Tibial artery (tissue), 4 donors: ENCODE measurements around the gene NOS3.

ENCODE experiments used
- DNase-seq, 2 donors: peaks; one replicate each; pipeline ENCODE4 v3.0.0-alpha.2; 2019
- H3K27ac ChIP-seq, 2 donors: fragments of 200-600 bp; sonication (generic) in 1 of 2; 1 replicate in 1 of 2; 2 replicates in 1 of 2; pipeline ENCODE4 v1.5.1; 2018 to 2019; ENCODE audit warnings: mild to moderate bottlenecking in 1 of 2
- H3K27me3 ChIP-seq, 2 donors: fragments of 200-600 bp; sonication (generic) in 1 of 2; one replicate each; pipeline versions ENCODE4 v1.5.1 to v1.6.0; 2016 to 2019
- H3K36me3 ChIP-seq, 3 donors: fragments of 200-600 bp; sonication (generic) in 2 of 3; one replicate each; pipeline ENCODE4 v1.5.1; 2016 to 2019; ENCODE audit warnings: mild to moderate bottlenecking in 2 of 3
- H3K4me1 ChIP-seq, 4 donors: fragments of 200-600 bp; sonication (generic) in 2 of 4; 1 replicate in 3 of 4; 2 replicates in 1 of 4; pipeline ENCODE4 v1.5.1; 2016 to 2019
- H3K4me3 ChIP-seq, 2 donors: fragments of 200-600 bp; sonication (generic) in 1 of 2; 1 replicate in 1 of 2; 2 replicates in 1 of 2; pipeline ENCODE4 v1.5.1; 2018 to 2019; ENCODE audit warnings: mild to moderate bottlenecking in 2 of 2
- H3K9me3 ChIP-seq, 3 donors: fragments of 200-600 bp; sonication (generic) in 1 of 3; one replicate each; pipeline ENCODE4 v1.5.1; 2016 to 2019
- CTCF ChIP-seq, 2 experiments: fragments of 200-600 bp in 1 of 2; fragments of 450-650 bp in 1 of 2; IDR thresholded peaks; one replicate each; pipeline ENCODE4 v1.5.1; 2017 to 2019; ENCODE audit warnings: antibody characterized with exemption in 2 of 2, mild to moderate bottlenecking in 1 of 2, moderate library complexity in 1 of 2
- intact Hi-C: fragments of 100-400 bp; cut with DNase I; formaldehyde crosslinking; loops from one replicate; pipeline ENCODE4 v1.15.0; 2023; ENCODE audit warnings: low total_unique reads

The NOS3 gene

GRCh38 chr7:150954986-150955518 lies 35.8 kb upstream of the NOS3 start:
- Histone ChIP-seq H3K4me3 (peak overlapping the region; percentile 13 to 45), H3K36me3 (no peaks in the 10 kb centered on the region), H3K4me1 (peaks cover 0 to 20% (median 18%) of the 10 kb centered on the region in 4 donors), H3K27ac (no peak overlapping the region), H3K27me3 (peaks cover 0 to 83% of the 10 kb centered on the region in 2 donors), H3K9me3 (no peaks in the 10 kb centered on the region)
- TF ChIP-seq CTCF (IDR thresholded peaks at IDR 0.05), result no peak
- DNase-seq, result no peak
- intact Hi-C loops, result no loop called here

GRCh38 chr7:150955519-150956394 lies 35.1 kb upstream of the NOS3 start:
- peaks cover 0 to 20% (median 18%) of the 10 kb centered on the region in 4 donors for H3K4me1 ChIP-seq
- no peaks in the 10 kb centered on the region for H3K9me3 ChIP-seq
- H3K27me3 ChIP-seq, result peaks cover 0 to 79% of the 10 kb centered on the region in 2 donors
- no peak for DNase-seq
- TF ChIP-seq CTCF (IDR thresholded peaks at IDR 0.05), result no peak
- no peak overlapping the region for H3K27ac ChIP-seq
- intact Hi-C loops, result no loop called here
- H3K4me3 ChIP-seq, result peak overlapping the region; percentile 13 to 45
- H3K36me3 ChIP-seq, result no peaks in the 10 kb centered on the region

DNA sequence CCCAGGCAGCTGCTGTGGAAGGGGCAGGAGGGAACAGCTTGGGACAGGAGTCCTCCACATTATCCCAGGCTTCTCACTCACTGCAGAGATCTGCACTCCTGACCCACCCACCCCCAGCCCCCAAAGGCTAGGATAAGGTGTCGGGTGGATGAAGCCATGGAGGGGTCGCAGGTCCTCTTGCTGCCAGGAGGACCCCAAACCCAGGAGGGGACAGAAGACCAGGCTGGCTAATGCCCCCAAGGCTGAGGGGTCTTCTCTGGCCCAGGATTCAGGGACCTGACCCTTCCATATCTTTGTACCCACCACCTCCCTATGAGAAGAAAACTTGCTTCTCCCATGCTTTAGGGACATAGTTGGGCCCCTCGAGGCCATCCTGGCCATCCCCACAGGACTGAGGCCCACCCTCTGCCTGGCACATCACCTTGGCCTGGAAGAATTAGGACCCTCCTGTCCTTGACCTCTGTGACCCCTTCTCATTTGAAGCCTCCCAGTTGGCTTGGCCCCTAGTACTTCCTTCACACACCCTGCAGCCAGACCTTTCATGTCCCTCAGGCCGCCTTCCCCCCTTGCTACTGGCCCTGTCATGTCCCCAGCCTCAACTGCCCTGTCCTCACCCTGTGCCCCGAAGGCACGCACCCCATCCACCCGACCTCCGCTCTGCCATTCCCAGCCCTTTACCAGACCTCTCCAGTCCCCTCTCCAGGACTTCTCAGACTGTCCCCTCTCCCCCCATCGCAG lies 34.3 kb upstream of the NOS3 start:
- no peak for DNase-seq
- H3K27me3 ChIP-seq, result peaks cover 0 to 74% of the 10 kb centered on the region in 2 donors
- H3K9me3 ChIP-seq, result no peaks in the 10 kb centered on the region
- intact Hi-C loops, result no loop called here
- H3K4me1 ChIP-seq, result peaks cover 0 to 20% (median 18%) of the 10 kb centered on the region in 4 donors
- H3K27ac ChIP-seq, result no peak overlapping the region
- no peak overlapping the region for H3K4me3 ChIP-seq
- no peaks in the 10 kb centered on the region for H3K36me3 ChIP-seq
- no peak for TF ChIP-seq CTCF (IDR thresholded peaks at IDR 0.05)

- Histone ChIP-seq H3K36me3 (no peaks in the 10 kb centered on the region), H3K27me3 (peaks cover 0 to 70% of the 10 kb centered on the region in 2 donors), H3K4me3 (no peak overlapping the region), H3K27ac (no peak overlapping the region), H3K4me1 (peaks cover 0 to 27% (median 18%) of the 10 kb centered on the region in 4 donors), H3K9me3 (no peaks in the 10 kb centered on the region)
- DNase-seq, result no peak
- no peak for TF ChIP-seq CTCF (IDR thresholded peaks at IDR 0.05)
- intact Hi-C loops, result no loop called here
Observed at GRCh38 chr7:150957133-150958020, 33.4 kb upstream of the NOS3 start.

DNA sequence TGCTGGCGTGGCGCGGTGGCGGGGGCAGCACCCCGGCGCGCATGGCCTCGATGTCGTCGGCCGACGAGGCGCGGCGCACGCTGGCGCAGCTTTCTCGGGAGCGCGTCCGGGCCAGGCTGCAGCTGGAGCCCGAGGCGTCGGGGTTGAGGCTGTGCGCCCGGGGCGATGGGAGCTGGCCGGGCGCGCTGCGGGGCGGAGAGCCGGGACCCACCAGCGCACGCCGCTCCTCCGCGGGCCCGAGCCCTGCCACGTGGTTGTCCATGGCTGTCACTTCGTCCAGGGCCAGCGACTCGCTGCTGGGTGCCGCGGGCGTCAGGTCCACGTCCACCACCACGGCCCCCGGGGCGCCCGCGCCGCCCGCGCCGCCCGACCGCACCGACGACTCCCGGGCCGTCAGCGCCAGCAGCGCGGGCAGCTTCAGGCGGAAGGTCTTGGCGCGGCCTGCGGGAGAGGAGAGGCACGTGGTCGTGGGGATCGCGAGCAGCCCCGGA lies 32.7 kb upstream of the NOS3 start:
- Histone ChIP-seq H3K4me3 (no peak overlapping the region), H3K9me3 (no peaks in the 10 kb centered on the region), H3K27ac (no peak overlapping the region), H3K36me3 (no peaks in the 10 kb centered on the region), H3K27me3 (peaks cover 0 to 65% of the 10 kb centered on the region in 2 donors), H3K4me1 (peaks cover 0 to 31% (median 21%) of the 10 kb centered on the region in 4 donors)
- intact Hi-C loops, result no loop called here
- DNase-seq, result no peak
- no peak for TF ChIP-seq CTCF (IDR thresholded peaks at IDR 0.05)
